K562 (cell line): ENCODE data around the gene ABT1. TPM values are rescaled to one million over a fixed set of nuclear protein-coding genes. Genes with fewer than 3 reads are reported as not detected.
A peak's percentile ranks its signal among the peaks of the same experiment; 100 is the strongest.

Experiments
- ATF7 ChIP-seq: fragments of 450-650 bp; IDR thresholded peaks from 2 replicates; pipeline ENCODE4 v1.7.1; 2014; ENCODE audit warnings: mild to moderate bottlenecking, moderate library complexity
- CEBPG ChIP-seq, 3 experiments: fragments of 200-800 bp in 1 of 3; sonication (Bioruptor generic) in 1 of 3; sonication (generic) in 1 of 3; formaldehyde crosslinking in 1 of 3; IDR thresholded peaks in 2 of 3; conservative IDR thresholded peaks in 1 of 3; 2 replicates each; pipeline versions ENCODE4 v1.6.1 to v1.8.0; 2016 to 2022; ENCODE audit warnings: missing compliant biosample characterization in 2 of 3, missing genetic modification characterization in 2 of 3, mild to moderate bottlenecking in 1 of 3, missing genetic modification reagents in 1 of 3
- ELF2 ChIP-seq: fragments of 250-450 bp; sonication (Bioruptor Pico); IDR thresholded peaks from 2 replicates; pipeline ENCODE4 v1.5.0; 2021; ENCODE audit warnings: mild to moderate bottlenecking
- HDGF ChIP-seq: fragments of 450-650 bp; IDR thresholded peaks from 2 replicates; pipeline ENCODE4 v1.6.1; 2016
- JUN ChIP-seq, 2 experiments: sonication (generic) in 1 of 2; formaldehyde crosslinking in 1 of 2; IDR thresholded peaks; 2 replicates each; pipeline versions ENCODE4 v1.6.1 to v1.8.0; 2012 to 2022; ENCODE audit warnings: borderline replicate concordance in 2 of 2, mild to moderate bottlenecking in 2 of 2, improper control_type of control experiment in 1 of 2, low read depth in 1 of 2, low read length in 1 of 2, missing genetic modification reagents in 1 of 2
- POLR3A ChIP-seq: IDR thresholded peaks from 2 replicates; pipeline ENCODE4 v1.6.1; 2011; ENCODE audit warnings: borderline replicate concordance, mild to moderate bottlenecking, moderate library complexity; ENCODE audit not compliant: insufficient read length, insufficient read depth; ENCODE audit errors: extremely low read depth
- POLR3G ChIP-seq: IDR thresholded peaks from 2 replicates; pipeline ENCODE4 v1.6.1; 2011; ENCODE audit not compliant: insufficient read length, insufficient replicate concordance; ENCODE audit errors: extremely low read depth
- SNIP1 ChIP-seq: fragments of 450-650 bp; IDR thresholded peaks from 2 replicates; pipeline ENCODE4 v1.7.1; 2017; ENCODE audit warnings: low read depth, mild to moderate bottlenecking
- SP2 ChIP-seq: IDR thresholded peaks from 2 replicates; pipeline ENCODE4 v1.6.1; 2011; ENCODE audit warnings: mild to moderate bottlenecking, low read depth, low read length, moderate library complexity; ENCODE audit not compliant: poor library complexity, severe bottlenecking; ENCODE audit errors: extremely low read depth
- ZNF707 ChIP-seq: fragments of 250-450 bp; sonication (Bioruptor Pico); conservative IDR thresholded peaks from 2 replicates; pipeline ENCODE4 v1.8.0; 2022; ENCODE audit warnings: inconsistent platforms, mild to moderate bottlenecking, moderate library complexity
- ZSCAN32 ChIP-seq: fragments of 450-650 bp; formaldehyde crosslinking; IDR thresholded peaks from 2 replicates; pipeline ENCODE4 v1.4.0; 2020; ENCODE audit warnings: mild to moderate bottlenecking, moderate library complexity
- polyA plus RNA-seq, 8 experiments: library from polyadenylated mRNA; depleted of rRNA in 4 of 8; stranded (reverse) in 5 of 8; unstranded in 3 of 8; fragments of >200 nt; fragmentation: Nextera tagmentation in 2 of 8; fragmentation: Illumina TruSeq in 1 of 8; extraction: Ambion mirVana in 2 of 8; extraction: Trizol in 1 of 8; gene quantifications; 2 replicates each; pipeline versions ENCODE4 v1.2.1 to v1.2.3, GENCODE V29; 2011 to 2014; ENCODE audit warnings: inconsistent platforms in 1 of 8, missing spikeins in 1 of 8
- total RNA-seq, 7 experiments: library from RNA; depleted of rRNA in 6 of 7; stranded (reverse); fragments of >200 nt in 6 of 7; fragmentation: Illumina TruSeq in 2 of 7; extraction: Trizol in 2 of 7; gene quantifications; 2 replicates each; pipeline versions ENCODE4 v1.2.1 to v1.2.3, GENCODE V29; 2011 to 2021; ENCODE audit warnings: low replicate concordance in 1 of 7
- TF ChIP-seq, protein P1 (sequence below): IDR thresholded peaks from 2 replicates; pipeline ENCODE4 v1.6.1; 2011; ENCODE audit warnings: borderline replicate concordance, low read depth, mild to moderate bottlenecking, moderate library complexity, low read length; ENCODE audit not compliant: insufficient read depth, poor library complexity, severe bottlenecking
- TF ChIP-seq, protein P2 (sequence below): fragments of 250-450 bp; sonication (Bioruptor Pico); IDR thresholded peaks from 2 replicates; pipeline ENCODE4 v1.4.0; 2020
- TF ChIP-seq, protein P3 (sequence below): fragments of 250-450 bp; sonication (Bioruptor Pico); IDR thresholded peaks from 2 replicates; pipeline ENCODE4 v1.5.0; 2021; ENCODE audit warnings: mild to moderate bottlenecking, moderate library complexity

The ABT1 gene
- total and polyA plus RNA-seq, 9 of the 15 experiments (the other 6 are each of a cell fraction or from before 2014, with no cell fraction given) = 8.8 to 52.7 (median 40.7) TPM

GRCh38 chr6:26596579-26597388, at the start of gene ABT1 (continued):
- TF ChIP-seq HDGF = no peak
- TF ChIP-seq, protein P1, sequence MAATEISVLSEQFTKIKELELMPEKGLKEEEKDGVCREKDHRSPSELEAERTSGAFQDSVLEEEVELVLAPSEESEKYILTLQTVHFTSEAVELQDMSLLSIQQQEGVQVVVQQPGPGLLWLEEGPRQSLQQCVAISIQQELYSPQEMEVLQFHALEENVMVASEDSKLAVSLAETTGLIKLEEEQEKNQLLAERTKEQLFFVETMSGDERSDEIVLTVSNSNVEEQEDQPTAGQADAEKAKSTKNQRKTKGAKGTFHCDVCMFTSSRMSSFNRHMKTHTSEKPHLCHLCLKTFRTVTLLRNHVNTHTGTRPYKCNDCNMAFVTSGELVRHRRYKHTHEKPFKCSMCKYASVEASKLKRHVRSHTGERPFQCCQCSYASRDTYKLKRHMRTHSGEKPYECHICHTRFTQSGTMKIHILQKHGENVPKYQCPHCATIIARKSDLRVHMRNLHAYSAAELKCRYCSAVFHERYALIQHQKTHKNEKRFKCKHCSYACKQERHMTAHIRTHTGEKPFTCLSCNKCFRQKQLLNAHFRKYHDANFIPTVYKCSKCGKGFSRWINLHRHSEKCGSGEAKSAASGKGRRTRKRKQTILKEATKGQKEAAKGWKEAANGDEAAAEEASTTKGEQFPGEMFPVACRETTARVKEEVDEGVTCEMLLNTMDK = no peak
- peak; percentile 80 for TF ChIP-seq ELF2 (CRISPR knock-in tag)
- no peak for TF ChIP-seq ZNF707 (CRISPR knock-in tag)
- TF ChIP-seq SP2 = peak; percentile 11
- TF ChIP-seq ATF7 = peak; percentile 92
- no peak for TF ChIP-seq SNIP1
- TF ChIP-seq ZSCAN32 (CRISPR knock-in tag) = no peak
- TF ChIP-seq POLR3A = no peak
- TF ChIP-seq CEBPG (CRISPR knock-in tag; IDR thresholded peaks at IDR 0.05) = peak; percentile 100
- TF ChIP-seq CEBPG (tag; conservative IDR thresholded peaks at IDR 0.05 in 1 of 2, IDR thresholded peaks at IDR 0.05 in 1 of 2) = peak; percentile 100
- TF ChIP-seq, protein P2, sequence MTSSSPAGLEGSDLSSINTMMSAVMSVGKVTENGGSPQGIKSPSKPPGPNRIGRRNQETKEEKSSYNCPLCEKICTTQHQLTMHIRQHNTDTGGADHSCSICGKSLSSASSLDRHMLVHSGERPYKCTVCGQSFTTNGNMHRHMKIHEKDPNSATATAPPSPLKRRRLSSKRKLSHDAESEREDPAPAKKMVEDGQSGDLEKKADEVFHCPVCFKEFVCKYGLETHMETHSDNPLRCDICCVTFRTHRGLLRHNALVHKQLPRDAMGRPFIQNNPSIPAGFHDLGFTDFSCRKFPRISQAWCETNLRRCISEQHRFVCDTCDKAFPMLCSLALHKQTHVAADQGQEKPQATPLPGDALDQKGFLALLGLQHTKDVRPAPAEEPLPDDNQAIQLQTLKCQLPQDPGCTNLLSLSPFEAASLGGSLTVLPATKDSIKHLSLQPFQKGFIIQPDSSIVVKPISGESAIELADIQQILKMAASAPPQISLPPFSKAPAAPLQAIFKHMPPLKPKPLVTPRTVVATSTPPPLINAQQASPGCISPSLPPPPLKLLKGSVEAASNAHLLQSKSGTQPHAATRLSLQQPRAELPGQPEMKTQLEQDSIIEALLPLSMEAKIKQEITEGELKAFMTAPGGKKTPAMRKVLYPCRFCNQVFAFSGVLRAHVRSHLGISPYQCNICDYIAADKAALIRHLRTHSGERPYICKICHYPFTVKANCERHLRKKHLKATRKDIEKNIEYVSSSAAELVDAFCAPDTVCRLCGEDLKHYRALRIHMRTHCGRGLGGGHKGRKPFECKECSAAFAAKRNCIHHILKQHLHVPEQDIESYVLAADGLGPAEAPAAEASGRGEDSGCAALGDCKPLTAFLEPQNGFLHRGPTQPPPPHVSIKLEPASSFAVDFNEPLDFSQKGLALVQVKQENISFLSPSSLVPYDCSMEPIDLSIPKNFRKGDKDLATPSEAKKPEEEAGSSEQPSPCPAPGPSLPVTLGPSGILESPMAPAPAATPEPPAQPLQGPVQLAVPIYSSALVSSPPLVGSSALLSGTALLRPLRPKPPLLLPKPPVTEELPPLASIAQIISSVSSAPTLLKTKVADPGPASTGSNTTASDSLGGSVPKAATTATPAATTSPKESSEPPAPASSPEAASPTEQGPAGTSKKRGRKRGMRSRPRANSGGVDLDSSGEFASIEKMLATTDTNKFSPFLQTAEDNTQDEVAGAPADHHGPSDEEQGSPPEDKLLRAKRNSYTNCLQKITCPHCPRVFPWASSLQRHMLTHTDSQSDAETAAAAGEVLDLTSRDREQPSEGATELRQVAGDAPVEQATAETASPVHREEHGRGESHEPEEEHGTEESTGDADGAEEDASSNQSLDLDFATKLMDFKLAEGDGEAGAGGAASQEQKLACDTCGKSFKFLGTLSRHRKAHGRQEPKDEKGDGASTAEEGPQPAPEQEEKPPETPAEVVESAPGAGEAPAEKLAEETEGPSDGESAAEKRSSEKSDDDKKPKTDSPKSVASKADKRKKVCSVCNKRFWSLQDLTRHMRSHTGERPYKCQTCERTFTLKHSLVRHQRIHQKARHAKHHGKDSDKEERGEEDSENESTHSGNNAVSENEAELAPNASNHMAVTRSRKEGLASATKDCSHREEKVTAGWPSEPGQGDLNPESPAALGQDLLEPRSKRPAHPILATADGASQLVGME (CRISPR knock-in tag) = no peak; the same call in 1 of the 2 replicates
- no peak for TF ChIP-seq POLR3G
- peak; percentile 89 for TF ChIP-seq JUN (IDR thresholded peaks at IDR 0.05; ENCODE audit: borderline replicate concordance, low read depth, low read length)
- TF ChIP-seq JUN (CRISPR knock-in tag; IDR thresholded peaks at IDR 0.05; ENCODE audit: borderline replicate concordance) = peak; percentile 89
- TF ChIP-seq, protein P3, sequence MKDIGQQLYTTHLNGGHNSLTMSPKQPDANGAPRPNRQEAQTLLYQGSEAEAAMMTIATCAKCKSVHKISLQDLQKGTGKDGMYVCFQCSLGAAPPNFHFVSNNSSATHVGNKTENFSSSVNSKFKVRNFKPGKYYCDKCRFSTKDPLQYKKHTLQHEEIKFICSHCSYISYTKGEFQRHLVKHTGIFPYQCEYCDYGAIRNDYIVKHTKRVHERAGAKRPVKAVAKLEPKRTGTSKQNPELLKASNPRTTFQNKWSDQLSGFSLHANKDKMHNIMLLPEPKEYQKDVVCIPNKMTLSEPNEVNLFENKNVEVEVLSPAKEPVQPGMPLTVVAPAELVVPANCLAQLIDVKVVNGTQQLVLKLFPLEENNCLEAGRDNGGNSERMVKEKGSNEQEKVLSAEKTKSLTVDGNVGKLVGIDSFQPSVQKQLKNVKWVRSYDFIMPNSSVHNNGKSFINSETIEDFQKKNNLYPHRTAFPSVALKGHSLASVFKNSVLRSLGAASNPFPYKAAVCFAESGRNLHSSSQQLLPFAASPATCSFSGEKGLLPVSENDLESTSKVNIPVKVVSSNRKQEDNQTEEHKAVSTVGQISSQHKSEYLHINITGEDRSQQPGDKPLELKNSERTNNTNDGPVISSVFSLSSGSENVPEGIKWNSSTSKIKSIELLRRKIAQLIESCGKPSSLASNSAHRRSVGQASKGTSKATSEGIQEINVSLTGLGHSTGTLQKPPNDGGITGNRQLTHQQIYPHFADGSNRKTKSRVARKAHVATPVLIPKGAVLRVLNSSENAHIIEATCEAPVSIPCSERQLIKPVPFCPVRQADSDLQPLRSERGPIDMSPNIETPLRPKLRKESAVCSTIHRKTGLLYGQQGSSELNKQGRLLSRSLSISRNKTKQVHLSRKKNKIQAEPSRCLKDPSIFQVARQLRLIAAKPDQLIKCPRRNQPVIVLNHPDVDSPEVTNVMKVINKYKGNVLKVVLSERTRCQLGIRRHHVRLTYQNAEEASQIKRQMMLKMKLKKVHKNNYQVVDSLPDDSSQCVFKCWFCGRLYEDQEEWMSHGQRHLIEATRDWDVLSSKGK (CRISPR knock-in tag) = no peak
